ENCODE measurements around the gene IFITM2. TPM values are rescaled to one million over a fixed set of nuclear protein-coding genes. Genes with fewer than 3 reads are reported as not detected.
A peak's percentile ranks its signal among the peaks of the same experiment; 100 is the strongest.

IFITM2 gene
- total and polyA plus RNA-seq, 2 experiments from 2014 or later, result 91.2 to 857 TPM

DNA sequence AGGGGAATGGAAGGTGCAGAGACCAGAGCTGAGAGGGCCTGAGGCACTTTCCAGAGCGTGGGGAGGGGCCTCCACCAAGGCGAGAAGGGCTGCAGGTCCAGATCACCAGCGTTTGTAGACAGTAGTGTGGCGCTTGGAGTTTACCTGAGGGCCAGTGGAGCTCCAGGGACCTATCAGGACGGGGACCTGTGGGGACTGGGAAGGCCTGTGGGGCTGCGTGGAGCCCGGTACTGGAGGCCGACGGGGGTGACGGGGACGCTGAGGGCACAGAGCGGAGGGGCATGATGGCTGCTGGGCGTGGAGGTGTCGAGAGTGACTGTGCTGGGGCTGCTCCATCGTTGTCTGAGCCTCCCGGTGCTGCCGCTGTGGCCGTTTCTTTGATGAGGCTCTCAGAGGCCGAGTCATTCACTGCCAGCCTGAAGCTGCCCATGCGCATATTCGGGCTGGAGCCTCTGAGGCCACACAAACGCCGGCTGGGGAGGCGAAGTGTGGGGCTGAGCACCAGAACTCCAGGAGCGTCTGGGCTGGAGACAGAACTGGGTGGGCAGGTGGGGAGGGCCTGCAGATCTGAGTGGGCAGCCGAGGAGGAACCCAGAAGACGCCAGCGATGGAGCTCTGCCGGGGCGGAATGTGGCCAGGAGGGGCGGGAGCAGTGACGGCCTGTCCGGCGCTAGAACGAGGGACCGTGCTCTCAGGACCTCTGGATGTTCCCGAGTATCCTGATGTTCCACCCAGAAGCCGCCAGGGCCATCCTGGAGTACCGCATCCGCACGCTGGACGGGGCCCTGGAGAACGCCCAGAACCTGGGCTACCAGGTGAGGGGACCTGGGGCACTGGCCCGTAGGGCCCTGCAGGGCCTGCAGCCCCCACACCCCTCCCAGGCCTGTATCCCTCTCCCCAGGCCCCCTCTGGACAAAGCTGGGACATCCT is 16.1 kb upstream of the IFITM2 start:
- Mint-ChIP-seq H3K27me3 (ENCODE audit: insufficient read depth, low read depth, poor library complexity) (peaks cover 20% of the 10 kb centered on the region), H3K4me1 (peaks cover 24% of the 10 kb centered on the region), H3K9me3 (peaks cover 2% of the 10 kb centered on the region; the same call in 1 of the 3 replicates), H3K4me3 (peak overlapping the region; percentile 17; the same call in 1 of the 3 replicates), H3K27ac (peak overlapping the region; percentile 68), H3K36me3 (ENCODE audit: low read depth) (peaks cover 11% of the 10 kb centered on the region; the same call in 2 of the 3 replicates)
- Histone ChIP-seq H3K27me3 (ENCODE audit: insufficient read depth) (peaks cover 22% of the 10 kb centered on the region), H3K4me3 (no peak overlapping the region), H3K4me2 (peak overlapping the region; percentile 48; the same call in 1 of the 2 replicates), H2AFZ (no peak overlapping the region), H3K27ac (ENCODE audit: low read depth) (no peak overlapping the region), H4K20me1 (replicated peaks; ENCODE audit: insufficient read depth) (no peaks in the 10 kb centered on the region), H3K4me1 (ENCODE audit: insufficient read depth) (no peaks in the 10 kb centered on the region; the same call in 1 of the 2 replicates), H3K36me3 (ENCODE audit: insufficient read depth) (no peaks in the 10 kb centered on the region), H3F3A (replicated peaks; ENCODE audit: low read depth) (peaks cover 6% of the 10 kb centered on the region; the same call in 1 of the 2 replicates), H3K9me2 (ENCODE audit: insufficient read depth) (no peaks in the 10 kb centered on the region), H3K79me2 (replicated peaks; ENCODE audit: insufficient read depth) (no peaks in the 10 kb centered on the region)
- TF ChIP-seq EZH2phosphoT487 (IDR thresholded peaks at IDR 0.05; ENCODE audit: unreplicated experiment), result no peak
- no peak for TF ChIP-seq ZNF114 (CRISPR knock-in tag; IDR thresholded peaks at IDR 0.05)
- TF ChIP-seq CREB1 (CRISPR knock-in tag; IDR thresholded peaks at IDR 0.05; ENCODE audit: low read depth), result no peak
- TF ChIP-seq POLR2AphosphoS5 (IDR thresholded peaks at IDR 0.05; ENCODE audit: low read depth), result no peak
- TF ChIP-seq JUNB (IDR thresholded peaks at IDR 0.05; ENCODE audit: unreplicated experiment), result no peak
- TF ChIP-seq EZH2 (IDR thresholded peaks at IDR 0.05; ENCODE audit: low read depth, unreplicated experiment), result no peak
- no peak for TF ChIP-seq NANOG (IDR thresholded peaks at IDR 0.05; ENCODE audit: borderline replicate concordance)
- no peak for TF ChIP-seq ZNF331 (CRISPR knock-in tag; IDR thresholded peaks at IDR 0.05; ENCODE audit: low read depth)
- no peak for TF ChIP-seq STAT1 (IDR thresholded peaks at IDR 0.05; ENCODE audit: unreplicated experiment)
- TF ChIP-seq, protein P1, sequence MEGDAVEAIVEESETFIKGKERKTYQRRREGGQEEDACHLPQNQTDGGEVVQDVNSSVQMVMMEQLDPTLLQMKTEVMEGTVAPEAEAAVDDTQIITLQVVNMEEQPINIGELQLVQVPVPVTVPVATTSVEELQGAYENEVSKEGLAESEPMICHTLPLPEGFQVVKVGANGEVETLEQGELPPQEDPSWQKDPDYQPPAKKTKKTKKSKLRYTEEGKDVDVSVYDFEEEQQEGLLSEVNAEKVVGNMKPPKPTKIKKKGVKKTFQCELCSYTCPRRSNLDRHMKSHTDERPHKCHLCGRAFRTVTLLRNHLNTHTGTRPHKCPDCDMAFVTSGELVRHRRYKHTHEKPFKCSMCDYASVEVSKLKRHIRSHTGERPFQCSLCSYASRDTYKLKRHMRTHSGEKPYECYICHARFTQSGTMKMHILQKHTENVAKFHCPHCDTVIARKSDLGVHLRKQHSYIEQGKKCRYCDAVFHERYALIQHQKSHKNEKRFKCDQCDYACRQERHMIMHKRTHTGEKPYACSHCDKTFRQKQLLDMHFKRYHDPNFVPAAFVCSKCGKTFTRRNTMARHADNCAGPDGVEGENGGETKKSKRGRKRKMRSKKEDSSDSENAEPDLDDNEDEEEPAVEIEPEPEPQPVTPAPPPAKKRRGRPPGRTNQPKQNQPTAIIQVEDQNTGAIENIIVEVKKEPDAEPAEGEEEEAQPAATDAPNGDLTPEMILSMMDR (conservative IDR thresholded peaks at IDR 0.05; ENCODE audit: low read depth in 2 of 2), result no peak
- TF ChIP-seq, protein P2, sequence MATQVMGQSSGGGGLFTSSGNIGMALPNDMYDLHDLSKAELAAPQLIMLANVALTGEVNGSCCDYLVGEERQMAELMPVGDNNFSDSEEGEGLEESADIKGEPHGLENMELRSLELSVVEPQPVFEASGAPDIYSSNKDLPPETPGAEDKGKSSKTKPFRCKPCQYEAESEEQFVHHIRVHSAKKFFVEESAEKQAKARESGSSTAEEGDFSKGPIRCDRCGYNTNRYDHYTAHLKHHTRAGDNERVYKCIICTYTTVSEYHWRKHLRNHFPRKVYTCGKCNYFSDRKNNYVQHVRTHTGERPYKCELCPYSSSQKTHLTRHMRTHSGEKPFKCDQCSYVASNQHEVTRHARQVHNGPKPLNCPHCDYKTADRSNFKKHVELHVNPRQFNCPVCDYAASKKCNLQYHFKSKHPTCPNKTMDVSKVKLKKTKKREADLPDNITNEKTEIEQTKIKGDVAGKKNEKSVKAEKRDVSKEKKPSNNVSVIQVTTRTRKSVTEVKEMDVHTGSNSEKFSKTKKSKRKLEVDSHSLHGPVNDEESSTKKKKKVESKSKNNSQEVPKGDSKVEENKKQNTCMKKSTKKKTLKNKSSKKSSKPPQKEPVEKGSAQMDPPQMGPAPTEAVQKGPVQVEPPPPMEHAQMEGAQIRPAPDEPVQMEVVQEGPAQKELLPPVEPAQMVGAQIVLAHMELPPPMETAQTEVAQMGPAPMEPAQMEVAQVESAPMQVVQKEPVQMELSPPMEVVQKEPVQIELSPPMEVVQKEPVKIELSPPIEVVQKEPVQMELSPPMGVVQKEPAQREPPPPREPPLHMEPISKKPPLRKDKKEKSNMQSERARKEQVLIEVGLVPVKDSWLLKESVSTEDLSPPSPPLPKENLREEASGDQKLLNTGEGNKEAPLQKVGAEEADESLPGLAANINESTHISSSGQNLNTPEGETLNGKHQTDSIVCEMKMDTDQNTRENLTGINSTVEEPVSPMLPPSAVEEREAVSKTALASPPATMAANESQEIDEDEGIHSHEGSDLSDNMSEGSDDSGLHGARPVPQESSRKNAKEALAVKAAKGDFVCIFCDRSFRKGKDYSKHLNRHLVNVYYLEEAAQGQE (IDR thresholded peaks at IDR 0.05; ENCODE audit: unreplicated experiment), result no peak
- TF ChIP-seq, protein P3, sequence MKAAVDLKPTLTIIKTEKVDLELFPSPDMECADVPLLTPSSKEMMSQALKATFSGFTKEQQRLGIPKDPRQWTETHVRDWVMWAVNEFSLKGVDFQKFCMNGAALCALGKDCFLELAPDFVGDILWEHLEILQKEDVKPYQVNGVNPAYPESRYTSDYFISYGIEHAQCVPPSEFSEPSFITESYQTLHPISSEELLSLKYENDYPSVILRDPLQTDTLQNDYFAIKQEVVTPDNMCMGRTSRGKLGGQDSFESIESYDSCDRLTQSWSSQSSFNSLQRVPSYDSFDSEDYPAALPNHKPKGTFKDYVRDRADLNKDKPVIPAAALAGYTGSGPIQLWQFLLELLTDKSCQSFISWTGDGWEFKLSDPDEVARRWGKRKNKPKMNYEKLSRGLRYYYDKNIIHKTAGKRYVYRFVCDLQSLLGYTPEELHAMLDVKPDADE (IDR thresholded peaks at IDR 0.05), result no peak
- TF ChIP-seq, protein P4, sequence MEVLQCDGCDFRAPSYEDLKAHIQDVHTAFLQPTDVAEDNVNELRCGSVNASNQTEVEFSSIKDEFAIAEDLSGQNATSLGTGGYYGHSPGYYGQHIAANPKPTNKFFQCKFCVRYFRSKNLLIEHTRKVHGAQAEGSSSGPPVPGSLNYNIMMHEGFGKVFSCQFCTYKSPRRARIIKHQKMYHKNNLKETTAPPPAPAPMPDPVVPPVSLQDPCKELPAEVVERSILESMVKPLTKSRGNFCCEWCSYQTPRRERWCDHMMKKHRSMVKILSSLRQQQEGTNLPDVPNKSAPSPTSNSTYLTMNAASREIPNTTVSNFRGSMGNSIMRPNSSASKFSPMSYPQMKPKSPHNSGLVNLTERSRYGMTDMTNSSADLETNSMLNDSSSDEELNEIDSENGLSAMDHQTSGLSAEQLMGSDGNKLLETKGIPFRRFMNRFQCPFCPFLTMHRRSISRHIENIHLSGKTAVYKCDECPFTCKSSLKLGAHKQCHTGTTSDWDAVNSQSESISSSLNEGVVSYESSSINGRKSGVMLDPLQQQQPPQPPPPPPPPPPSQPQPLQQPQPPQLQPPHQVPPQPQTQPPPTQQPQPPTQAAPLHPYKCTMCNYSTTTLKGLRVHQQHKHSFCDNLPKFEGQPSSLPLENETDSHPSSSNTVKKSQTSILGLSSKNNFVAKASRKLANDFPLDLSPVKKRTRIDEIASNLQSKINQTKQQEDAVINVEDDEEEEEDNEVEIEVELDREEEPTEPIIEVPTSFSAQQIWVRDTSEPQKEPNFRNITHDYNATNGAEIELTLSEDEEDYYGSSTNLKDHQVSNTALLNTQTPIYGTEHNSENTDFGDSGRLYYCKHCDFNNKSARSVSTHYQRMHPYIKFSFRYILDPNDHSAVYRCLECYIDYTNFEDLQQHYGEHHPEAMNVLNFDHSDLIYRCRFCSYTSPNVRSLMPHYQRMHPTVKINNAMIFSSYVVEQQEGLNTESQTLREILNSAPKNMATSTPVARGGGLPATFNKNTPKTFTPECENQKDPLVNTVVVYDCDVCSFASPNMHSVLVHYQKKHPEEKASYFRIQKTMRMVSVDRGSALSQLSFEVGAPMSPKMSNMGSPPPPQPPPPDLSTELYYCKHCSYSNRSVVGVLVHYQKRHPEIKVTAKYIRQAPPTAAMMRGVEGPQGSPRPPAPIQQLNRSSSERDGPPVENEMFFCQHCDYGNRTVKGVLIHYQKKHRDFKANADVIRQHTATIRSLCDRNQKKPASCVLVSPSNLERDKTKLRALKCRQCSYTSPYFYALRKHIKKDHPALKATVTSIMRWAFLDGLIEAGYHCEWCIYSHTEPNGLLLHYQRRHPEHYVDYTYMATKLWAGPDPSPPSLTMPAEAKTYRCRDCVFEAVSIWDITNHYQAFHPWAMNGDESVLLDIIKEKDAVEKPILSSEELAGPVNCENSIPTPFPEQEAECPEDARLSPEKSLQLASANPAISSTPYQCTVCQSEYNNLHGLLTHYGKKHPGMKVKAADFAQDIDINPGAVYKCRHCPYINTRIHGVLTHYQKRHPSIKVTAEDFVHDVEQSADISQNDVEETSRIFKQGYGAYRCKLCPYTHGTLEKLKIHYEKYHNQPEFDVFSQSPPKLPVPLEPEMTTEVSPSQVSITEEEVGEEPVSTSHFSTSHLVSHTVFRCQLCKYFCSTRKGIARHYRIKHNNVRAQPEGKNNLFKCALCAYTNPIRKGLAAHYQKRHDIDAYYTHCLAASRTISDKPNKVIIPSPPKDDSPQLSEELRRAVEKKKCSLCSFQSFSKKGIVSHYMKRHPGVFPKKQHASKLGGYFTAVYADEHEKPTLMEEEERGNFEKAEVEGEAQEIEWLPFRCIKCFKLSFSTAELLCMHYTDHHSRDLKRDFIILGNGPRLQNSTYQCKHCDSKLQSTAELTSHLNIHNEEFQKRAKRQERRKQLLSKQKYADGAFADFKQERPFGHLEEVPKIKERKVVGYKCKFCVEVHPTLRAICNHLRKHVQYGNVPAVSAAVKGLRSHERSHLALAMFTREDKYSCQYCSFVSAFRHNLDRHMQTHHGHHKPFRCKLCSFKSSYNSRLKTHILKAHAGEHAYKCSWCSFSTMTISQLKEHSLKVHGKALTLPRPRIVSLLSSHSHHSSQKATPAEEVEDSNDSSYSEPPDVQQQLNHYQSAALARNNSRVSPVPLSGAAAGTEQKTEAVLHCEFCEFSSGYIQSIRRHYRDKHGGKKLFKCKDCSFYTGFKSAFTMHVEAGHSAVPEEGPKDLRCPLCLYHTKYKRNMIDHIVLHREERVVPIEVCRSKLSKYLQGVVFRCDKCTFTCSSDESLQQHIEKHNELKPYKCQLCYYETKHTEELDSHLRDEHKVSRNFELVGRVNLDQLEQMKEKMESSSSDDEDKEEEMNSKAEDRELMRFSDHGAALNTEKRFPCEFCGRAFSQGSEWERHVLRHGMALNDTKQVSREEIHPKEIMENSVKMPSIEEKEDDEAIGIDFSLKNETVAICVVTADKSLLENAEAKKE (CRISPR knock-in tag; IDR thresholded peaks at IDR 0.05), result no peak
- DNase-seq (ENCODE audit: low spot score) (peak; percentile 62), ATAC-seq (peak; percentile 33)
